Measurements from ENCODE around the gene KRT86. TPM values are rescaled to one million over a fixed set of nuclear protein-coding genes. Genes with fewer than 3 reads are reported as not detected.
A peak's percentile ranks its signal among the peaks of the same experiment; 100 is the strongest.

The KRT86 gene
- total RNA-seq, 3 donors from 2014 or later (not counting 1 experiment from before 2014, with no cell fraction given), result 2.0 to 3.6 (median 2.7) TPM

DNA sequence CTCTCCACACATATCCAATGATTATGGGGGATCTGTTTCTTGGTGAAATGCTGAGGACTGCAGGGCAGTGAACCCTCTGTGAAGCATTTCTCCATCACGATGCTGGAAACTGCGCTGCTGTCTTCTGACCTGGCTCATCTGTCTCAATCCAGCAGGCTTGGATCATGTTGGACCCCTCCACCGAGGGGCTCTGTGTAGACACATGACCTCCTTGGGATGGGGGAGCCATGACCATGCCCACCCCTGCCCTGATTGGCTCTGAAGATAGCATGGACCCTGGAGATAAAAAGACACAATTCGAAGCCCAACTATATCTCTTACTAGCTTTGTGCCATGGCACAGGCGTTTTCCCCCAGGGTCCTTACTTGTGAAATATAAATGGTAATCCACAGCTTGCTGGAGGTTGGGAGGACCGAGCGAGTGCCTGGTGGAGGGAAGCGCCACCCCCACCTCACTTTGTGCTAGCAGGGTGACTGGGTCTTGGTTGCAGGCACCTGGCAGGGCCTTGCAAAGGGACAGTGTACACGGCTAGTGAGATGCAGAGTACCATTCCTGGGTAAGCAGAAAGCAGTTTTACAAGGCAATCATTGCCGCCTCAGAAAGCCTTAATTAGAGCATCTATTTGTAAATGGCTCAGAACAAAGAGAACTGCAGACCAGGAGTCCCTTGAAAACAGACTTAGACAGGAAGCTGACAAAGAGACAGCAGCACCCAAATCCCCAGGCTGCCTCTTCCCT is 49.1 kb downstream of the KRT86 start:
- Histone ChIP-seq H3K36me3 (ENCODE audit: control insufficient read depth, insufficient read depth, low read length) (no peaks in the 10 kb centered on the region), H3K4me1 (ENCODE audit: control insufficient read depth, insufficient read depth, low read length) (peaks cover 3% of the 10 kb centered on the region), H3K27me3 (ENCODE audit: control insufficient read depth, insufficient read depth, low read length) (no peaks in the 10 kb centered on the region), H3K9me3 (ENCODE audit: control insufficient read depth, insufficient read depth, low read length) (no peaks in the 10 kb centered on the region), H3K27ac (ENCODE audit: low read length) (no peak overlapping the region), H3K4me3 (ENCODE audit: low read length) (no peak overlapping the region)
- no peak overlapping the region for H3K4me3 Mint-ChIP-seq
- peaks cover 50 to 62% of the 10 kb centered on the region in 2 donors for H3K27me3 Mint-ChIP-seq (ENCODE audit: low read depth in 2 of 2)
- TF ChIP-seq, protein P1, sequence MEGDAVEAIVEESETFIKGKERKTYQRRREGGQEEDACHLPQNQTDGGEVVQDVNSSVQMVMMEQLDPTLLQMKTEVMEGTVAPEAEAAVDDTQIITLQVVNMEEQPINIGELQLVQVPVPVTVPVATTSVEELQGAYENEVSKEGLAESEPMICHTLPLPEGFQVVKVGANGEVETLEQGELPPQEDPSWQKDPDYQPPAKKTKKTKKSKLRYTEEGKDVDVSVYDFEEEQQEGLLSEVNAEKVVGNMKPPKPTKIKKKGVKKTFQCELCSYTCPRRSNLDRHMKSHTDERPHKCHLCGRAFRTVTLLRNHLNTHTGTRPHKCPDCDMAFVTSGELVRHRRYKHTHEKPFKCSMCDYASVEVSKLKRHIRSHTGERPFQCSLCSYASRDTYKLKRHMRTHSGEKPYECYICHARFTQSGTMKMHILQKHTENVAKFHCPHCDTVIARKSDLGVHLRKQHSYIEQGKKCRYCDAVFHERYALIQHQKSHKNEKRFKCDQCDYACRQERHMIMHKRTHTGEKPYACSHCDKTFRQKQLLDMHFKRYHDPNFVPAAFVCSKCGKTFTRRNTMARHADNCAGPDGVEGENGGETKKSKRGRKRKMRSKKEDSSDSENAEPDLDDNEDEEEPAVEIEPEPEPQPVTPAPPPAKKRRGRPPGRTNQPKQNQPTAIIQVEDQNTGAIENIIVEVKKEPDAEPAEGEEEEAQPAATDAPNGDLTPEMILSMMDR (IDR thresholded peaks at IDR 0.05), result no peak
- WGBS (ENCODE audit: insufficient coverage), result 89% methylated on average over 10 of the region's 10 CpGs
- H3K36me3 Mint-ChIP-seq, result no peaks in the 10 kb centered on the region
- ATAC-seq (no peak), DNase-seq (no peak)
- no peak overlapping the region for H3K27ac Mint-ChIP-seq
- intact Hi-C loops (cut with micrococcal nuclease), result no loop called here
- peaks cover 15 to 16% of the 10 kb centered on the region in 2 donors for H3K4me1 Mint-ChIP-seq
- no peaks in the 10 kb centered on the region for H3K9me3 Mint-ChIP-seq

DNA sequence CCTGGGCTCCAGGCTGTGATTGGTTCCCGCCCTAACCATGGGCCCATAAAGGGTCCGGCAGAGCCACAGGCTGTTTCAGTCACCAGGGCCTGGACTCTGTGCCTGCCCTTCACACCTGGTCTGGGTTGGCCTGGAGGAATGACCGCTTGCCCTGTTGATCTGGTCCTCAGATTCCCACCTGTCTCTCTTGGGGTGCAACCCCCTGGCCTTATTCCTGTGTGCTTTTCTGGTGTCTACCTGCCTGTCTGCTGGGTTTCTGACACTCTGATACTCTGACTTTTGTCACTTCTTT is 49.7 kb downstream of the KRT86 start:
- H3K9me3 Mint-ChIP-seq, result no peaks in the 10 kb centered on the region
- intact Hi-C loops (cut with micrococcal nuclease), result no loop called here
- H3K4me1 Mint-ChIP-seq, result peaks cover 12% of the 10 kb centered on the region in 2 donors
- H3K4me3 ChIP-seq (ENCODE audit: low read length), result no peak overlapping the region
- H3K36me3 Mint-ChIP-seq, result no peaks in the 10 kb centered on the region
- H3K36me3 ChIP-seq (ENCODE audit: control insufficient read depth, insufficient read depth, low read length), result no peaks in the 10 kb centered on the region
- H3K4me3 Mint-ChIP-seq, result no peak overlapping the region
- no peak for DNase-seq
- no peak overlapping the region for H3K27ac ChIP-seq (ENCODE audit: low read length)
- no peak overlapping the region for H3K27ac Mint-ChIP-seq
- TF ChIP-seq, protein P1 (IDR thresholded peaks at IDR 0.05), result no peak
- peaks cover 2% of the 10 kb centered on the region for H3K27me3 ChIP-seq (ENCODE audit: control insufficient read depth, insufficient read depth, low read length)
- WGBS (ENCODE audit: insufficient coverage), result 90% methylated on average over 3 of the region's 3 CpGs
- peaks cover 50 to 67% of the 10 kb centered on the region in 2 donors for H3K27me3 Mint-ChIP-seq (ENCODE audit: low read depth in 2 of 2)
- no peak for ATAC-seq
- H3K4me1 ChIP-seq (ENCODE audit: control insufficient read depth, insufficient read depth, low read length), result peaks cover 3% of the 10 kb centered on the region
- H3K9me3 ChIP-seq (ENCODE audit: control insufficient read depth, insufficient read depth, low read length), result no peaks in the 10 kb centered on the region

DNA sequence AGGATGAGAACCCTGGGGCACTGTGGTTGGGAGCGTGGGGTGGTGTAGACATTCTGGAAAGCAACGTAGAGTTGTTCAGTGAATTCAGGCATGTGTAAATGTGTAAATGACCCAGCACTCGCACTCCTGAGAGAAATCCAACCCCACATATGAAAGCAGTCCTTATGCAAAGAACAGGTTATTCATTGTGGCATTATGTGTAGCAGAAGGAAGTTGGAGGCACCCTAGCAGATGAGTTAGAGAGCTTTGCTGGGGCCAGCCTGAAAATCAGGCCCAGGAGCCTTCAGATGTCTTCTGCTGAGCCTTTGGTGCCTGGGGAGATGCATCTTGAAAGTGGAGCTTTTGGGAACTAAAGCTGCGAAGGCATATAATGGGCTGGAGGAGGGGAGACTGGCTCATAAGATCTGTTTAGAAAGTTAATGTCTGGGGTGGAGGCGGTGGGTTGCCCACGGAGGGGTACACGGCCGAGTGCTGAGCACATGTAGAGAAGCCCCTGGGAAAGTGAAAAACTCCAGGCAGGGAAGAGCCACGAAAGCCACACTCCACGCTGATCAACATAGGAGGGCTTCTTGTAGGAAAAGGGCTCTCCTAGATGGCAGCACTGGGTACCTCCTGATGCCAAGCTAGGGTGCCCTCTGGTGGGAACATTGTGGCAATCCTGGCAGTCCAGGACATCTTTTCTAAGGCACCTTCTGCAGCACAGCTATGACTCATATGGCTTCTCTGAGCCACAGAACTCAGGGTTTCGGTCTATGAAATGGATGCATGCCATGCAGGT is 52.8 kb downstream of the KRT86 start:
- Histone ChIP-seq H3K9me3 (ENCODE audit: control insufficient read depth, insufficient read depth, low read length) (no peaks in the 10 kb centered on the region), H3K27me3 (ENCODE audit: control insufficient read depth, insufficient read depth, low read length) (peaks cover 2% of the 10 kb centered on the region), H3K4me1 (ENCODE audit: control insufficient read depth, insufficient read depth, low read length) (peaks cover 3% of the 10 kb centered on the region), H3K36me3 (ENCODE audit: control insufficient read depth, insufficient read depth, low read length) (no peaks in the 10 kb centered on the region), H3K4me3 (ENCODE audit: low read length) (no peak overlapping the region), H3K27ac (ENCODE audit: low read length) (no peak overlapping the region)
- Mint-ChIP-seq H3K4me3 (no peak overlapping the region), H3K9me3 (no peaks in the 10 kb centered on the region), H3K27me3 (ENCODE audit: low read depth in 2 of 2) (peaks cover 50 to 72% of the 10 kb centered on the region in 2 donors), H3K36me3 (no peaks in the 10 kb centered on the region), H3K4me1 (peaks cover 8 to 10% of the 10 kb centered on the region in 2 donors), H3K27ac (no peak overlapping the region)
- TF ChIP-seq, protein P1 (IDR thresholded peaks at IDR 0.05), result peak; percentile 81
- intact Hi-C loops (cut with micrococcal nuclease), result loop anchor here (1.0 to 2.0 kb wide), 4 partner anchors 18 to 171 kb away; no protein-coding TSS in a partner anchor
- DNase-seq (peak; percentile 63 to 91), ATAC-seq (peak; percentile 86 to 99 (median 98))
- WGBS (ENCODE audit: insufficient coverage), result 44% methylated on average over 10 of the region's 11 CpGs
